ENCODE results near the gene CCDC60. TPM values are rescaled to one million over a fixed set of nuclear protein-coding genes. Genes with fewer than 3 reads are reported as not detected.

The CCDC60 gene
- total and polyA plus RNA-seq, 5 experiments from 2014 or later = not detected

- Mint-ChIP-seq H3K36me3 (no peaks in the 10 kb centered on the region), H3K4me3 (no peak overlapping the region)
Measured at GRCh38 chr12:119375075-119375882, 40.8 kb downstream of the CCDC60 start.

GRCh38 chr12:119375883-119376190, 41.3 kb downstream of the CCDC60 start:
- H3K4me3 Mint-ChIP-seq = no peak overlapping the region
- H3K4me1 Mint-ChIP-seq = no peaks in the 10 kb centered on the region
- no peaks in the 10 kb centered on the region for H3K36me3 Mint-ChIP-seq
- peaks cover 0 to 14% (median 4%) of the 10 kb centered on the region in 5 donors for H3K27me3 Mint-ChIP-seq
- DNase-seq = no peak
- H3K9me3 Mint-ChIP-seq = peaks cover 0 to 2% (median 0%) of the 10 kb centered on the region in 9 donors
- no peak for ATAC-seq
- H3K27ac Mint-ChIP-seq = no peak overlapping the region
- POLR2A ChIA-PET = no interaction called here

More at GRCh38 chr12:119375075-119375882, 40.8 kb downstream of the CCDC60 start:
- H3K4me1 Mint-ChIP-seq = no peaks in the 10 kb centered on the region
- H3K9me3 Mint-ChIP-seq = peaks cover 0 to 2% (median 0%) of the 10 kb centered on the region in 9 donors
- DNase-seq (no peak), ATAC-seq (no peak)
- peaks cover 0 to 15% (median 4%) of the 10 kb centered on the region in 5 donors for H3K27me3 Mint-ChIP-seq
- H3K27ac Mint-ChIP-seq = no peak overlapping the region
- POLR2A ChIA-PET = no interaction called here

- Mint-ChIP-seq H3K36me3 (no peaks in the 10 kb centered on the region), H3K27ac (no peak overlapping the region), H3K9me3 (peaks cover 0 to 6% (median 0%) of the 10 kb centered on the region in 9 donors), H3K4me1 (no peaks in the 10 kb centered on the region), H3K27me3 (peaks cover 2 to 14% (median 4%) of the 10 kb centered on the region in 5 donors), H3K4me3 (no peak overlapping the region)
- POLR2A ChIA-PET = no interaction called here
- DNase-seq (no peak), ATAC-seq (no peak)
Measured at GRCh38 chr12:119378903-119379302, 44.4 kb downstream of the CCDC60 start.

GRCh38 chr12:119381471-119382235, 47.1 kb downstream of the CCDC60 start:
- Mint-ChIP-seq H3K9me3 (peaks cover 0 to 16% (median 3%) of the 10 kb centered on the region in 9 donors), H3K36me3 (no peaks in the 10 kb centered on the region), H3K4me1 (no peaks in the 10 kb centered on the region), H3K27me3 (peaks cover 0 to 5% (median 2%) of the 10 kb centered on the region in 5 donors), H3K4me3 (peak overlapping the region in 1 of 10 donors; percentile 54), H3K27ac (no peak overlapping the region)
- POLR2A ChIA-PET = no interaction called here
- DNase-seq (no peak), ATAC-seq (no peak)

- Mint-ChIP-seq H3K27me3 (peaks cover 0 to 10% (median 5%) of the 10 kb centered on the region in 5 donors), H3K36me3 (no peaks in the 10 kb centered on the region), H3K4me1 (no peaks in the 10 kb centered on the region), H3K4me3 (no peak overlapping the region), H3K27ac (peak overlapping the region in 1 of 10 donors; percentile 30), H3K9me3 (peaks cover 0 to 22% (median 3%) of the 10 kb centered on the region in 9 donors)
- no peak for DNase-seq
- POLR2A ChIA-PET = no interaction called here
- ATAC-seq = no peak
Measured at GRCh38 chr12:119383206-119383605, 48.7 kb downstream of the CCDC60 start.

- H3K4me1 Mint-ChIP-seq = no peaks in the 10 kb centered on the region
- H3K4me3 Mint-ChIP-seq = no peak overlapping the region
- POLR2A ChIA-PET = no interaction called here
- H3K27me3 Mint-ChIP-seq = peaks cover 0 to 12% (median 6%) of the 10 kb centered on the region in 5 donors
- no peak for DNase-seq
- no peaks in the 10 kb centered on the region for H3K36me3 Mint-ChIP-seq
- H3K9me3 Mint-ChIP-seq = peaks cover 0 to 22% (median 3%) of the 10 kb centered on the region in 9 donors
- ATAC-seq = no peak
- no peak overlapping the region for H3K27ac Mint-ChIP-seq
Measured at GRCh38 chr12:119384340-119384739, 49.8 kb downstream of the CCDC60 start.

GRCh38 chr12:119385659-119386058, 51.1 kb downstream of the CCDC60 start:
- Mint-ChIP-seq H3K27ac (peak overlapping the region in 1 of 10 donors; percentile 33), H3K4me3 (no peak overlapping the region)
- DNase-seq = no peak

GRCh38 chr12:119389687-119390086, 55.2 kb downstream of the CCDC60 start:
- no peaks in the 10 kb centered on the region for H3K36me3 Mint-ChIP-seq
- H3K4me1 Mint-ChIP-seq = no peaks in the 10 kb centered on the region
- POLR2A ChIA-PET = no interaction called here
- H3K27me3 Mint-ChIP-seq = peaks cover 2 to 32% (median 11%) of the 10 kb centered on the region in 5 donors
- H3K4me3 Mint-ChIP-seq = no peak overlapping the region
- H3K9me3 Mint-ChIP-seq = peaks cover 0 to 22% (median 3%) of the 10 kb centered on the region in 9 donors
- DNase-seq (no peak), ATAC-seq (no peak)
- no peak overlapping the region for H3K27ac Mint-ChIP-seq

More at GRCh38 chr12:119385659-119386058, 51.1 kb downstream of the CCDC60 start:
- Mint-ChIP-seq H3K27me3 (peaks cover 0 to 16% (median 10%) of the 10 kb centered on the region in 5 donors), H3K4me1 (no peaks in the 10 kb centered on the region), H3K9me3 (peaks cover 0 to 22% (median 3%) of the 10 kb centered on the region in 9 donors), H3K36me3 (no peaks in the 10 kb centered on the region)
- POLR2A ChIA-PET = no interaction called here
- no peak for ATAC-seq

- no peak for DNase-seq
- Mint-ChIP-seq H3K4me1 (no peaks in the 10 kb centered on the region), H3K36me3 (no peaks in the 10 kb centered on the region), H3K27ac (no peak overlapping the region), H3K9me3 (peaks cover 0 to 7% (median 0%) of the 10 kb centered on the region in 9 donors), H3K27me3 (peaks cover 3 to 47% (median 9%) of the 10 kb centered on the region in 5 donors), H3K4me3 (no peak overlapping the region)
- no peak for ATAC-seq
- POLR2A ChIA-PET = no interaction called here
Measured at GRCh38 chr12:119391673-119392072, 57.1 kb downstream of the CCDC60 start.

- ATAC-seq (no peak), DNase-seq (no peak)
- H3K4me3 Mint-ChIP-seq = no peak overlapping the region
- H3K27ac Mint-ChIP-seq = no peak overlapping the region
- H3K27me3 Mint-ChIP-seq = peaks cover 2 to 40% (median 11%) of the 10 kb centered on the region in 5 donors
- H3K9me3 Mint-ChIP-seq = peaks cover 0 to 4% (median 0%) of the 10 kb centered on the region in 9 donors
- H3K4me1 Mint-ChIP-seq = no peaks in the 10 kb centered on the region
- POLR2A ChIA-PET = no interaction called here
- H3K36me3 Mint-ChIP-seq = no peaks in the 10 kb centered on the region
Measured at GRCh38 chr12:119393677-119394076, 59.1 kb downstream of the CCDC60 start.

- POLR2A ChIA-PET = no interaction called here
- Mint-ChIP-seq H3K36me3 (no peaks in the 10 kb centered on the region), H3K4me1 (no peaks in the 10 kb centered on the region), H3K9me3 (peaks cover 0 to 4% (median 0%) of the 10 kb centered on the region in 9 donors), H3K27ac (no peak overlapping the region), H3K27me3 (peaks cover 0 to 33% (median 7%) of the 10 kb centered on the region in 5 donors), H3K4me3 (no peak overlapping the region)
- ATAC-seq = no peak
- no peak for DNase-seq
Measured at GRCh38 chr12:119397540-119397939, 63.0 kb downstream of the CCDC60 start.

- H3K4me3 Mint-ChIP-seq = no peak overlapping the region
- no peak for DNase-seq
- POLR2A ChIA-PET = no interaction called here
- no peaks in the 10 kb centered on the region for H3K36me3 Mint-ChIP-seq
- ATAC-seq = no peak
- H3K4me1 Mint-ChIP-seq = no peaks in the 10 kb centered on the region
- no peak overlapping the region for H3K27ac Mint-ChIP-seq
- H3K27me3 Mint-ChIP-seq = peaks cover 0 to 32% (median 7%) of the 10 kb centered on the region in 5 donors
- H3K9me3 Mint-ChIP-seq = peaks cover 0 to 4% (median 0%) of the 10 kb centered on the region in 9 donors
Measured at GRCh38 chr12:119398190-119398589, 63.7 kb downstream of the CCDC60 start.

GRCh38 chr12:119399301-119399700, 64.8 kb downstream of the CCDC60 start:
- POLR2A ChIA-PET = no interaction called here
- no peak for ATAC-seq
- Mint-ChIP-seq H3K27me3 (peaks cover 0 to 21% (median 9%) of the 10 kb centered on the region in 5 donors), H3K27ac (no peak overlapping the region), H3K9me3 (peaks cover 0 to 4% (median 0%) of the 10 kb centered on the region in 9 donors), H3K4me1 (no peaks in the 10 kb centered on the region), H3K4me3 (no peak overlapping the region), H3K36me3 (no peaks in the 10 kb centered on the region)
- no peak for DNase-seq

All from naive thymus-derived CD8-positive, alpha-beta T cell (primary cell).